Renal cortical epithelial cell (primary cell): Measurements from ENCODE around the gene ADK. TPM values are rescaled to one million over a fixed set of nuclear protein-coding genes. Genes with fewer than 3 reads are reported as not detected.

ENCODE experiments used
- DNase-seq: peaks from one replicate; pipeline ENCODE4 v3.0.0-alpha.2; 2011; ENCODE audit warnings: low read depth
- total RNA-seq: library from RNA; depleted of rRNA; stranded (reverse); fragments of >200 nt; gene quantifications from 2 replicates; pipeline ENCODE4 v1.2.3, GENCODE V29; 2014

ADK gene
- total RNA-seq, 1 donor from 2014 or later = 74.9 TPM

GRCh38 chr10:74672430-74673165 lies 521.6 kb downstream of the ADK start:
- no peak for DNase-seq

DNA sequence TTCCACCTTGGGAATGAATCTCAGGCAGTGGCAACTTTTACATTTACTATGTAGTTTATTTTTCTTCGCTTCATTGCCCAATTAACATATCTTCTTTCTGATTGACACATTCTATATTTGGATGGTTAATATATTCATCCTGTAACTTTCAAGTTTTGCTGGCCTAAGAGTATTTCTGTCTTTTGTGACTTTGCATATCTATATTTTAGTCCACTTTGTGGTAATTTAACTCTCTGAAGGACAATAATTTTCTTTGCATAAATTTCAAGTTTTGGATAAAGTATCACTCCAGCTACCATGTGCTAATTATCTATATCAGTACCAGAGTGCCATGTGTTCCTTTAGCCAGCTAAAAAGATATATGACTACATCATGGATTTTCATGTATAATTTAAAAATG lies 523.9 kb downstream of the ADK start:
- no peak for DNase-seq

DNA sequence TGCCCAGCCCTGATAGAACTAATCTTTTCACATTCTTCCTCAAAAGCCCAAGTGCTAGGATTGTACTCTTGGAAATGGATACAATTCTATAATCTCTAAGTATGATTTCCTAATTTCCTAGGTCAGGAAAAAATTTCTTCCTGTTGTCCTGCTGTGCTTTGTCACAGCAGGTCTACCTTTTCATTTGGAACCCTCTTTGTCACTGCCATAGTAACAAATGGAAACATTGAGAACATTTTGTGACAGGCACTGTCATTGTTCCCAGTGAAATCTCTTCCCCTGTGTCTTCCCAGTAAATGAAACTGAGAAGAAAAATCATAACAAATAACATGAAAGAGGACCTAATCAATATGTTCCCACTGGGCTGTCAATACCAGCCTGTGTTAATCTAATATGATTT lies 524.5 kb downstream of the ADK start:
- no peak for DNase-seq

- no peak for DNase-seq
Observed at GRCh38 chr10:74677951-74678350, 526.9 kb downstream of the ADK start.

- DNase-seq = no peak
Observed at GRCh38 chr10:74681917-74682627, 531.1 kb downstream of the ADK start.

DNA sequence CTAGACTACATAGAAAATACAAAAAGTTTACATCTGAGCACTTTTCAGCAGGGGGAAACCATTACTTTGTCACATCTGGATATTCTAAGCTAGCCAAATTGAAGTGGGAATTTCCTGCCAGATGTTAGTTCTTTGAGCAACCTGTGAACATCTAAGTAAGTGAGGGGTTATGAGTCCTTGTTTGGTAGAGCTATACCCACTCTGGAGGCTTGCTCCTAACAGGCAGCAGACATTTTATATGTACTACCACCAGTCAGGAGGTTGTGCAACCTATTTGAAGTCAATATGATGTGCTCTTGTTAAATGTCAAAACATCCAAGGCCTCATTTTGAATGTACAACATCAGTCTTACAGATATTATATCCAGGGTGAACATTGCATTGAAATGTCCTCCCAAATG lies 532.0 kb downstream of the ADK start:
- no peak for DNase-seq

DNA sequence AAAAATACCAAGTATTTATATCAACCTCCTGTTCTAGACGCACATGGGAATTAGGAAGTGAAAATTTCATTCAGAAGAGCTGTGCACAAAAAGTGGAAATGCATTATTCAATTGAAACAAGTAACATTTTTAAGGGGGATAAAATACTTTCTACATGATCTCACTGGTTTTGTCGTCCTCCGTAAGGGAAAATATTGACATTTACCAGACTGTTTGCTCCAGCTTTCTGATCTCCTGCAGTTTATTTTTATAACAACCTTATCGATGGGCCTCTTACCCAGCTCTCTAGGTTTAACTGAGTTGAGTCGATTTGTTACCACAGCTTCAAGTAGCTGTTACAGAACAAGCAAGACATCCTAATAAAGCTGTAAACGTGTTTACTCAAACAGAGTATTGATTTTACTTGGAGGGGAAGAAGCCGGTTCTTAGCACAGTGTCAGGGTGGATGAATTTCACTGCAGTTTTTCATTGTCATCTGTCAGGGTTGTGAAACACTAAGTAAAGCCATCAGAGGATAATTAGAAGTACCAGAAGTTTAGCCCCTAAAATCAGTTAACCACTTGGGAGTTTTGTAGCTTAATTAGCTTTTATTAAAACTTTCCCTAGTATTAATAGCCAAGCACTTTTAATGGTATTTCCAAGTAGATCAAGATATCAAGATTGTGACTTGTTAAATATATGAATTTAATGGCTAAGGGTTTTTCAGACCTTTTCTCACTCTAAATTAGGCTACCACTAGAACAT lies 532.8 kb downstream of the ADK start:
- no peak for DNase-seq

DNA sequence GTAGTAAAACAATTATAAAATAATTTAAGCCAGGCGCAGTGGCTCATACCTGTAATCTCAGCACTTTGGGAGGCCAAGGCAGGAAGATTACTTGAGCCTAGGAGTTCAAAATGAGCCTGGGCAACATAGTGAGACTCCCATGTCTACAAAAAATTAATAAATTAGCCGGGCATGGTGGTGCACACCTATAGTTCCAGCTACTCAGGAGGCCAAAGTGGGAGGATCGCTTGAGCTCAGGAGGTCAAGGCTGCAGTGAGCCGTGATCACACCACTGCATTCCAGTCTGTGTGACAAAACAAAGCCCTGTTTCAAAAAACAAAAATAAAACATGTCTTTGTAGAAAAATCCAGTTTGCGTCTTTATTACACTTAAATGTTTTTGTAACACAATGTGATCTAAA lies 533.4 kb downstream of the ADK start:
- no peak for DNase-seq

GRCh38 chr10:74685564-74685963 lies 534.5 kb downstream of the ADK start:
- DNase-seq = no peak

DNA sequence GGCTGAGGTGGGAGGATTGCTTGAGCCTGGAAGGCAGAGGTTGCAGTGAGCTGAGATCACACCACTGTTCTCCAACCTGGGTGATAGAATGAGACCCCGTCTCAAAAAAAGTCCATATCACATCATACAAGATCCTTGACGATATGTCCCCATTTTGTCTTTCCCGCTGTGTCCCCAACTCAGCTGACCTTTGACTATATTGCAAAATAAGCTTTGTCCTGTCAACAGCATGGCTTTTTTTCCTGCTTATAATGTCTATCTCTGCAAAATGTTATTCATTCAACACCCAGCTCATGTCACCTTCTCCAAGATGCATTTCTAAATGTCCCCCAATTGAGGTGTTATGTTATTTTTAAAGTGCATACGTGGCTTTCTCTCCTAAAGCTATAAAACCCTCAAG lies 539.4 kb downstream of the ADK start:
- no peak for DNase-seq

DNA sequence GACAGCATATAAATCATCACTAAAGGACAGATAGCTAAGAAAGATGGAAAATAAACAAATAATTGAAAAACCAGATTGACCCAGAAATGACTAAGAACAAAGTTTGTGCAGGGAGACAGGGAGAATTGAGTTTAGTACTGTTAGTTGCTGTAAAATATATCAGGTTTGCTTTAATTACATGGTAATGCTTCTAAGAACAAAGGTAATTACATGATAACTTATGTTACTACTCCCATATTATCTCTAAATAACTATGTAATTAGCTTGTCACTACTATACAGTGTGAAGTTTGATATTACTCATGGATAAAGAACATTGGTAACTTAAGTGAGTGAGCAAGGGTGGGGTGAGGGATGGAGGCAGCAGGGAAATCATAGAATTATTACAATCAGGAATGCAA lies 540.1 kb downstream of the ADK start:
- DNase-seq = no peak

DNA sequence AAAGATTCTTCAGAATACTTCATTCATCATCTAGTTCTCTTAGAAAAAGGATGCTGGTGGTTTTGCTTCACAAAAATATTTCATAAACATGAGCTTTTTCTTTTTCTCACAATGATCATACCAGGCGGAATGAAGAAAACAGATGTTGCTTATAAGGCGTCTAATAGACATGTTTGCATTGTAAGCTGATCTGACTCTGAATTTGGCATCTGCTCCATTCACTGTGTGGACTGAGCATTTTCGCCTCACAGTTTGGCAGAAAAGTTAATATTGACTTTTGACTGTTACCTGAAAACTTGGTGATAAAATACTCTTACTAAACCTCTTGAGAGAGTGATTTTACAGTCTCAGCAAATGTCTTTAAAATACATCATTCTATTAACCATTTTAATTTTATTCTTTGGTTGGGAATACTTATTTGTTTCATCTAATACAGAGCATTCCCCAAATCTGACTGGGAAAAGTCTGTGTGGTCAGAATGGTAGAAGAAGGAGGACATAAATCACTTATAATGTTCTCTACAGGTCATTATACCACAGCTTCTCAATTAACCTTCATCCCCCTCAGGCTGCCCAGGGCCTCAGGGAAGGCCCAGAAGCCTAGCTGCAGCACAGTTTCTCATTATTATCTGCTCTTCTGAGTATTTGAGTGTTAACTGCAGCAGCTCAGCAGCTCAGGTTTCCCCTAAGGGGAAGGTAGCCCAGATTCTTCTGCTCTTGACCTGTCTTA lies 553.8 kb downstream of the ADK start:
- DNase-seq = no peak

GRCh38 chr10:74705358-74705980 lies 554.4 kb downstream of the ADK start:
- DNase-seq = no peak

DNA sequence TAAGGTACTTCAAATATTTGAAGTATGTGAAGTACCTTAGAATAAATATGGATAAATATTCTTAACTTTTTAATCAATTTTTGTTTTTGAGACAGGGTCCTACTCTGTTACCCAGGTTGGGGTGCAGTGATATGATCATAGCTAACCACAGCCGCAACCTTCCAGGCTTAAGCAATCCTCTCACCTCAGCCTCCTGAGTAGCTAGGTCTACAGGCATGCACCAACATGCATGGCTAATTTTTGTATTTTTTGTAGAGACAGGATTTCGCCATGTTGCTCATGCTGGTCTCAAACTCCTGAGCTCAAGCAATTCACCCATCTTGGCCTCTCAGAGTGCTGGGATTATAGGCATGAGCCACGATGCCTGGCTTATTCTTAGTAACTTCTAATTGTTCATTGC lies 555.9 kb downstream of the ADK start:
- no peak for DNase-seq

GRCh38 chr10:74708246-74708645 lies 557.2 kb downstream of the ADK start:
- no peak for DNase-seq

DNA sequence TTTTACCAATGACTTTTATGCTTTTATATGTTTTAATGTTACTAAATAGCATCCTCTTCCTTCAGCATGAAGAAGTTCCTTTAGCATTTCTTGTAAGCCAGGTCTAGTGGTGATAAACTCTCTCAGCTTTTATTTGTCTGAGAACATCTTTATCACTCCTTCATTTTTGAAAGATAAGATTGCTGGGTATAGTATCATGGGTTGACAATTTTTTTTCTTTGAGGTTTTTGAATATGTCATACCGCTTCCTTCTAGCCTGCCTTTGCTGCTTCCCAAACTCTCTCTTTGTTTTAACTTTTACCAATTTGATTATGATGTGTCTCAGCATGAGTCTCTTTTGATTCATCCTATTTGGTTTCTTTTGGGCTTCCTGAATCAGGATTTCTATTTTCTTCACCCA lies 567.2 kb downstream of the ADK start:
- DNase-seq = no peak

GRCh38 chr10:74728225-74728624 lies 577.2 kb downstream of the ADK start:
- DNase-seq = peak; percentile 4

GRCh38 chr10:74730246-74730645 lies 579.2 kb downstream of the ADK start:
- no peak for DNase-seq

DNA sequence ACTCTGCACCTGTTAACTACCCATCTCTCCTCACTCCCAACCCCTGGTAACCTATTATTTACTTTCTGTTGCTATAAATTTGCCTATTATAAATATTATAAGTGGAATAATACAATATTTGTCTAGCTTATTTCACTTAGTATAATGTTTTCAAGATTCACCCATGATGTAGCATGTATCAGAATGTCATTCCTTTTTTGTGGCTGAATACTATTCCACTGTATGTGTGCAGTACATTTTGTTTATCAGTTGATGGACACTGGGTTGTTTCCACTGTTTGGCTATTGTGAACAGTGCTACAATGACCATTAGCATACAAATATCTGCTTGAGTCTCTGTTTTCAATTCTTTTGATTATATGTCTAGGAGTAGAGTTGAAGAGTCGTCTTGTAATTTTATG lies 582.6 kb downstream of the ADK start:
- no peak for DNase-seq

- no peak for DNase-seq
Observed at GRCh38 chr10:74736029-74736428, 585.0 kb downstream of the ADK start.

DNA sequence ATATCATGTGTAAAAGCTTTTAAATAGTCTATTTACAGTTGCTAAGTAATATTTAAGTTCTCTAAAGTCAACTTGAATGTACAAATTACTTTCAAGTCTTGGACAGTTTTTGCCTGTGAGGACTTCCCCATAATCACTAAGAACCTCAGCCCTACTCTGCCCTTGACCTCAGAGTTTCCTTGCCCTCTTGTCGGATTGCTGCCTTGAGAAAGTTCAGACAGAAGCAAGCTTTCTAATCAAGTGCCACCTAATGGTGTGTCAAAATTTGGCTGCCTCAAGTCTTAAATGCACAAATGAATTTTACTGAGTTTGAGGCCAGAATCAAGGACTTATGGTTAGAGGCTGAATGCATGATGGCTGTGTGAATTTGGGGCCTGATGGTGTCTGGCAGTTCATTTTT lies 587.0 kb downstream of the ADK start:
- DNase-seq = peak; percentile 6

DNA sequence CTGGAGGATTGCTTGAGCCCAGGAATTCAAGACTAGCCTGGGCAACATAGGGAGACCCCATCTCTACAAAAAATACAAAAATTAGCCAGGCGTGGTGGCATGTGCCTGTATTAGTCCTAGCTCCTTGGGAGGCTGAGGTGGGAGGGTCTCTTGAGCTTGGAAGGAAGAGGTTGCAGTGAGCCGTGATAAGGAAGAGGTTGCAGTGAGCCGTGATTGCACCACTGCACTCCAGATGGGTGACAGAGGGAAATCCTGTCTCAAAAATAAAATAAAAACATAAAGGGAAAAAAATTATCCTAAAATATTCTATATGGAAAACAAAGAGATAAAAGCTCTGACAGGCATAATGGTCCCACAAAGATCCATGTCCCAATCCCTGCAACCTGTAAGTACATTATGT lies 587.5 kb downstream of the ADK start:
- DNase-seq = no peak
